Heart left ventricle (tissue), 16 donors: ENCODE measurements around the gene DBN1. TPM values are rescaled to one million over a fixed set of nuclear protein-coding genes. Genes with fewer than 3 reads are reported as not detected.
A peak's percentile ranks its signal among the peaks of the same experiment; 100 is the strongest.

Source experiments
- ATAC-seq, 4 donors: fragments of 200-7000 bp; cut with Tn5 transposase; one replicate each; pipeline ENCODE4 v1.9.1; 2020 to 2022; ENCODE audit warnings: moderate library complexity in 4 of 4, mild to moderate bottlenecking in 3 of 4, moderate number of reproducible peaks in 1 of 4
- DNase-seq, 5 donors: peaks; one replicate each; pipeline ENCODE4 v3.0.0-alpha.2; 2020
- H3K27ac ChIP-seq, 12 donors: fragments of 200-600 bp; sonication (generic) in 4 of 12; one replicate each; pipeline versions ENCODE4 v1.5.0 to v1.8.0; 2016 to 2022; ENCODE audit warnings: mild to moderate bottlenecking in 2 of 12
- H3K27me3 ChIP-seq, 9 donors: fragments of 200-600 bp; sonication (generic) in 2 of 9; one replicate each; pipeline versions ENCODE4 v1.5.1 to v1.8.0; 2016 to 2022; ENCODE audit warnings: mild to moderate bottlenecking in 3 of 9
- H3K36me3 ChIP-seq, 9 donors: fragments of 200-600 bp; sonication (generic) in 2 of 9; one replicate each; pipeline versions ENCODE4 v1.5.0 to v1.8.0; 2018 to 2022; ENCODE audit warnings: mild to moderate bottlenecking in 2 of 9
- H3K4me1 ChIP-seq, 12 donors: fragments of 200-600 bp; sonication (generic) in 4 of 12; one replicate each; pipeline versions ENCODE4 v1.5.0 to v1.8.0; 2016 to 2022; ENCODE audit warnings: mild to moderate bottlenecking in 3 of 12
- H3K4me3 ChIP-seq, 12 donors: fragments of 200-600 bp; sonication (generic) in 4 of 12; one replicate each; pipeline versions ENCODE4 v1.5.0 to v1.8.0; 2017 to 2022; ENCODE audit warnings: mild to moderate bottlenecking in 9 of 12, moderate library complexity in 4 of 12
- H3K9me3 ChIP-seq, 12 donors: fragments of 200-600 bp; sonication (generic) in 4 of 12; one replicate each; pipeline versions ENCODE4 v1.5.0 to v1.8.0; 2016 to 2022; ENCODE audit warnings: mild to moderate bottlenecking in 1 of 12
- CTCF ChIP-seq, 12 donors: fragments of 200-600 bp; sonication (generic) in 4 of 12; IDR thresholded peaks; one replicate each; pipeline versions ENCODE4 v1.5.0 to v1.8.0; 2018 to 2022; ENCODE audit warnings: antibody characterized with exemption in 12 of 12, mild to moderate bottlenecking in 5 of 12
- POLR2A ChIP-seq, 2 donors: fragments of 450-650 bp; IDR thresholded peaks; one replicate each; pipeline ENCODE4 v1.6.1; 2017; ENCODE audit warnings: antibody characterized with exemption in 2 of 2, mild to moderate bottlenecking in 2 of 2, moderate library complexity in 2 of 2
- WGBS, 4 donors: extraction: QIAGEN DNeasy Blood & Tissue Kit in 2 of 4; methylation state at CpG; one replicate each; pipeline versions ENCODE4 v1.1.5 to v1.1.7; 2013 to 2018; 5-methylcytosine and 5-hydroxymethylcytosine counted together
- intact Hi-C, 10 donors: fragments of 100-400 bp; cut with DNase I; formaldehyde crosslinking; loops; one replicate each; pipeline versions ENCODE4 v1.11.1 to v1.14.2; 2022
- polyA plus RNA-seq, 2 donors: library from polyadenylated mRNA; stranded (reverse); fragments of 200-250 nt; gene quantifications; one replicate each; pipeline ENCODE4 v1.2.3, GENCODE V29; 2013
- total RNA-seq, 9 donors: library from RNA; depleted of rRNA in 2 of 9; stranded (reverse); fragments of >200 nt in 2 of 9; fragmentation: NEBNext Ultra II Directional in 3 of 9; extraction: Animal tissue kit (Norgen Biotek cat#: 25700) in 3 of 9; gene quantifications; one replicate each; pipeline versions ENCODE4 v1.1.0 to v1.2.4, GENCODE V29; 2016 to 2023
- donor health status: ischemic (EF 13 %, LVEDD 7.1; RV severe dilation, severe dysfunction).
- donor health status: healthy with polysubstance abuse.
- donor health status: DM: no; HTN: yes; CAD: no.
- donor health status: DM: no; HTN: no; CAD: no.
- donor health status: ischemic (EF 25% LVEDD 6.9; RV normal size, moderate dysfunction).
- donor health status: ischemic (EF 25% LVEDD 5.7; RV mildly dilated, moderate dysfunction).
- donor health status: healthy.
- donor health status: DM: yes; HTN: yes; CAD: no.
- donor health status: ischemic (EF 35%, LVEDD 5.7; RV mildly dilated, moderate dysfunction).
- donor health status: nonischemic (EF 11% LVEDD 7.7; RV severe dilation, severe dysfunction).
- donor health status: DM: yes; HTN: yes; CAD: no.
- donor health status: PGD.
- donor health status: ischemic (EF 29% LVEDD 5.4; RV normal size, mild dysfunction).
- donor health status: nonischemic (EF 23%, LVEDD 6.1; RV moderate dilation, normal function).

Gene DBN1
- total and polyA plus RNA-seq, 11 donors, result 12.3 to 60.7 (median 23.3) TPM

GRCh38 chr5:177508221-177508611 is 34.8 kb upstream of the DBN1 start:
- WGBS, 4 donors, result 88 to 94% (median 91%) methylated on average over 3 to 26 of the region's 26 CpGs

GRCh38 chr5:177507596-177508220 is 34.3 kb upstream of the DBN1 start:
- Histone ChIP-seq H3K4me1 (peaks cover 0 to 26% (median 0%) of the 10 kb centered on the region in 12 donors), H3K36me3 (peaks cover 7 to 42% (median 22%) of the 10 kb centered on the region in 9 donors), H3K9me3 (no peaks in the 10 kb centered on the region), H3K27me3 (no peaks in the 10 kb centered on the region), H3K27ac (peak overlapping the region in 1 of 12 donors; percentile 93), H3K4me3 (peak overlapping the region in 7 of 12 donors; percentile 35 to 71 (median 45))
- TF ChIP-seq POLR2A (IDR thresholded peaks at IDR 0.05) (no peak), CTCF (IDR thresholded peaks at IDR 0.05) (no peak)
- WGBS, 4 donors, result 84 to 93% (median 87%) methylated on average over 17 of the region's 17 CpGs
- ATAC-seq, result no peak
- DNase-seq, result peak in 1 of 5 donors; percentile 69
- intact Hi-C loops, result loop anchor here in 1 of 10 donors (10.0 kb wide), 1 partner anchor 193 kb away; the partner anchor contains the start of gene MXD3

More at GRCh38 chr5:177508221-177508611, 34.8 kb upstream of the DBN1 start:
- no peak for ATAC-seq
- peak in 1 of 5 donors; percentile 69 for DNase-seq
- intact Hi-C loops, result loop anchor here in 1 of 10 donors (10.0 kb wide), 1 partner anchor 193 kb away; the partner anchor contains the start of gene MXD3
- no peaks in the 10 kb centered on the region for H3K9me3 ChIP-seq
- TF ChIP-seq POLR2A (IDR thresholded peaks at IDR 0.05) (no peak), CTCF (IDR thresholded peaks at IDR 0.05) (no peak)
- H3K36me3 ChIP-seq, result peaks cover 7 to 47% (median 27%) of the 10 kb centered on the region in 9 donors
- H3K4me1 ChIP-seq, result peaks cover 0 to 25% (median 0%) of the 10 kb centered on the region in 12 donors
- H3K27me3 ChIP-seq, result no peaks in the 10 kb centered on the region
- peak overlapping the region in 7 of 12 donors; percentile 35 to 71 (median 45) for H3K4me3 ChIP-seq
- peak overlapping the region in 1 of 12 donors; percentile 93 for H3K27ac ChIP-seq

GRCh38 chr5:177507165-177507564 is 33.7 kb upstream of the DBN1 start:
- intact Hi-C loops, result loop anchor here in 1 of 10 donors (10.0 kb wide), 1 partner anchor 192 kb away; the partner anchor contains the start of gene MXD3
- DNase-seq (no peak), ATAC-seq (no peak)
- Histone ChIP-seq H3K36me3 (peaks cover 3 to 36% (median 16%) of the 10 kb centered on the region in 9 donors), H3K27me3 (no peaks in the 10 kb centered on the region), H3K4me1 (peaks cover 0 to 32% (median 0%) of the 10 kb centered on the region in 12 donors), H3K27ac (no peak overlapping the region), H3K9me3 (no peaks in the 10 kb centered on the region), H3K4me3 (peak overlapping the region in 1 of 12 donors; percentile 71)
- no peak for TF ChIP-seq POLR2A (IDR thresholded peaks at IDR 0.05)
- TF ChIP-seq CTCF (IDR thresholded peaks at IDR 0.05), result no peak
- WGBS, 4 donors, result 82 to 90% (median 86%) methylated on average over 9 of the region's 9 CpGs

- intact Hi-C loops, result loop anchor here in 1 of 10 donors (10.0 kb wide), 1 partner anchor 190 kb away; the partner anchor contains the start of gene MXD3
- ATAC-seq, result no peak
- 98 to 100% (median 98%) methylated on average over 1 to 4 of the region's 4 CpGs; no CpG with 5 or more reads in 1 of the 4 donors for WGBS, 4 donors
- H3K9me3 ChIP-seq, result no peaks in the 10 kb centered on the region
- H3K4me1 ChIP-seq, result peaks cover 0 to 38% (median 10%) of the 10 kb centered on the region in 12 donors
- H3K36me3 ChIP-seq, result peaks cover 0 to 20% (median 0%) of the 10 kb centered on the region in 9 donors
- H3K27ac ChIP-seq, result no peak overlapping the region
- DNase-seq, result no peak
- no peaks in the 10 kb centered on the region for H3K27me3 ChIP-seq
- no peak for TF ChIP-seq CTCF (IDR thresholded peaks at IDR 0.05)
- no peak overlapping the region for H3K4me3 ChIP-seq
Measured at GRCh38 chr5:177505075-177505474, 31.6 kb upstream of the DBN1 start.
